ENCODE data around the gene FTHL17.

DNA sequence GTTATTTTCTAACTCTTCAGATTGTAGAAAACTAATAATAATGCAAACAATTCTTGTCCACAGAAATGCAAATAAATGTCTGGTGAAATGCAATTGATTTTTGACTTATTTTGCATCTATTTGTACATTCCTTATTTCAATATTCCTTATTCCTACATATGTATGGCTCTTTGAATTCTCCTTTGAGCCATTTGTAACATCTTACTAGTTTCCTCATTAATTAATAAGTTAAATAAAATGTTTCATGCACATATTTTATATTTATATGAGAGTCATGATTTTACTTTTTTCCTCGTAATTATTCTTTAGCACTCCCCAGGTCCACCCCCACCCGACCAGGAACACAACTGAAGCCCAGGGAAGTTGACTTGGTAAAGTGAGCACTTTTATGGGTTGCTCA lies 2.7 kb upstream of the FTHL17 start:
- TF ChIP-seq, protein P1, sequence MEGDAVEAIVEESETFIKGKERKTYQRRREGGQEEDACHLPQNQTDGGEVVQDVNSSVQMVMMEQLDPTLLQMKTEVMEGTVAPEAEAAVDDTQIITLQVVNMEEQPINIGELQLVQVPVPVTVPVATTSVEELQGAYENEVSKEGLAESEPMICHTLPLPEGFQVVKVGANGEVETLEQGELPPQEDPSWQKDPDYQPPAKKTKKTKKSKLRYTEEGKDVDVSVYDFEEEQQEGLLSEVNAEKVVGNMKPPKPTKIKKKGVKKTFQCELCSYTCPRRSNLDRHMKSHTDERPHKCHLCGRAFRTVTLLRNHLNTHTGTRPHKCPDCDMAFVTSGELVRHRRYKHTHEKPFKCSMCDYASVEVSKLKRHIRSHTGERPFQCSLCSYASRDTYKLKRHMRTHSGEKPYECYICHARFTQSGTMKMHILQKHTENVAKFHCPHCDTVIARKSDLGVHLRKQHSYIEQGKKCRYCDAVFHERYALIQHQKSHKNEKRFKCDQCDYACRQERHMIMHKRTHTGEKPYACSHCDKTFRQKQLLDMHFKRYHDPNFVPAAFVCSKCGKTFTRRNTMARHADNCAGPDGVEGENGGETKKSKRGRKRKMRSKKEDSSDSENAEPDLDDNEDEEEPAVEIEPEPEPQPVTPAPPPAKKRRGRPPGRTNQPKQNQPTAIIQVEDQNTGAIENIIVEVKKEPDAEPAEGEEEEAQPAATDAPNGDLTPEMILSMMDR (IDR thresholded peaks at IDR 0.05), result no peak
- TF ChIP-seq POLR2A (IDR thresholded peaks at IDR 0.05), result no peak
- TF ChIP-seq EP300 (IDR thresholded peaks at IDR 0.05), result no peak
